ENCODE measurements around the gene ENDOD1. TPM values are rescaled to one million over a fixed set of nuclear protein-coding genes. Genes with fewer than 3 reads are reported as not detected.

ENDOD1 gene
- total RNA-seq, 2 donors from 2014 or later: 6.7 to 8.0 TPM

DNA sequence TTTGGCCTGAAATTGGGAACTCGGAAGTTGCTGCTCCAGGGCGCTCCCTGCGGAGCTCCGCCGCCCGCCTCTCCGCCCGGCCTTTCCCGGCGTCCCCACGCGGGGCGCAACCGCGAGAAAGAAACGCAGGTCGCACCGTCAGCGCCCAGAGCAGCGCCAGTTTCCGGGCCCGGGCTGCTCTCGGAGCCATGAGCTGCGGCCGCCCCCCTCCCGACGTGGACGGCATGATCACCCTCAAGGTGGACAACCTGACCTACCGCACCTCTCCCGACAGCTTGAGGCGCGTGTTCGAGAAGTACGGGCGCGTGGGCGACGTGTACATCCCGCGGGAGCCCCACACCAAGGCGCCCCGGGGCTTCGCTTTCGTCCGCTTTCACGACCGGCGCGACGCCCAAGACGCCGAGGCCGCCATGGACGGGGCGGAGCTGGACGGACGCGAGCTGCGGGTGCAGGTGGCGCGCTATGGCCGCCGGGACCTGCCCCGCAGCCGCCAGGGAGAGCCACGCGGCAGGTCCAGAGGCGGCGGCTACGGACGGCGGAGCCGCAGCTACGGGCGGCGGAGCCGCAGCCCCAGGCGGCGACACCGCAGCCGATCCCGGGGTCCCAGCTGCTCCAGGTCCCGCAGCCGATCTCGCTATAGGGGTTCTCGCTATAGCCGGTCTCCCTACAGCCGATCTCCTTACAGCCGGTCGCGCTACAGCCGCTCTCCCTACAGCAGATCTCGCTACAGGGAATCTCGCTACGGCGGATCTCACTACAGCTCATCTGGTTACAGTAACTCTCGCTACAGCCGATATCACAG lies 22.4 kb upstream of the ENDOD1 start:
- Mint-ChIP-seq H3K4me3 (peak overlapping the region; percentile 99), H3K9me3 (no peaks in the 10 kb centered on the region), H3K36me3 (ENCODE audit: low read depth) (peaks cover 31% of the 10 kb centered on the region), H3K27ac (peak overlapping the region; percentile 97), H3K4me1 (peaks cover 13% of the 10 kb centered on the region), H3K27me3 (no peaks in the 10 kb centered on the region)
- peak; percentile 74 for ATAC-seq (replicated peaks)

DNA sequence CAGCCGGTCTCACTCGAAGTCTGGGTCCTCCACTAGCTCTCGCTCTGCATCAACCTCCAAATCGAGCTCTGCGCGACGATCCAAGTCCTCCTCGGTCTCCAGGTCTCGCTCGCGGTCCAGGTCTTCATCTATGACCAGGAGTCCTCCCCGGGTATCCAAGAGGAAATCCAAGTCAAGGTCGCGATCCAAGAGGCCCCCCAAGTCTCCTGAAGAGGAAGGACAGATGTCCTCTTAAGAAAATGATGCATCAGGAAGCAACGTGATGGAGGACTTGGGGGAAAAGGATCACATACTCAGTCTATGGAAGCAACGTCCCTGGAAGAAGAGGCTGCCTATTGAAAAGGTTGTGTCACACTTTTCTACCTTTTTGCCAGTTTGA lies 21.8 kb upstream of the ENDOD1 start:
- Mint-ChIP-seq H3K27me3 (no peaks in the 10 kb centered on the region), H3K4me1 (peaks cover 17% of the 10 kb centered on the region), H3K27ac (peak overlapping the region; percentile 97), H3K9me3 (no peaks in the 10 kb centered on the region), H3K4me3 (peak overlapping the region; percentile 99), H3K36me3 (ENCODE audit: low read depth) (peaks cover 35% of the 10 kb centered on the region)
- no peak for ATAC-seq (replicated peaks)

DNA sequence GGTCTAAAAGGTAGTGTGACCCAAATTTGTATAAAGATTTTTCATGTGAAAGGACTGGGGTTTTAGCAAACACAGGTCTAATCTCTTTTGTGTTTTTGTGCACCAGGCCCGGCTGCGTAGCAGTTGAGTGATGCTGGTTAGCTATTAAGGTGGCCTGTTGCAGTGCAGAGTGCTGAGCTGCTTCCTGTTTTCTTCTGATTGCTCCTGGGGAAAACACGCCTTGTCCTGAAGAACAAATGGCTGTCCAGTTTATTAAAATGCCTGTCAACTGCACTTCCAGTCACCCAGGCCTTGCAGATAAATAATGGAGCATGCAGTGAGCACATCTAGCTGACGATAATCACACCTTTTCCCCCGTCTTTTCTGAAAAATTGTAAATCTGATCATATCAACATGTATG lies 21.1 kb upstream of the ENDOD1 start:
- peak; percentile 75 for ATAC-seq (replicated peaks)
- Mint-ChIP-seq H3K36me3 (ENCODE audit: low read depth) (peaks cover 36% of the 10 kb centered on the region), H3K9me3 (no peaks in the 10 kb centered on the region), H3K27me3 (no peaks in the 10 kb centered on the region), H3K4me3 (peak overlapping the region; percentile 99), H3K27ac (peak overlapping the region; percentile 97), H3K4me1 (peaks cover 18% of the 10 kb centered on the region)

DNA sequence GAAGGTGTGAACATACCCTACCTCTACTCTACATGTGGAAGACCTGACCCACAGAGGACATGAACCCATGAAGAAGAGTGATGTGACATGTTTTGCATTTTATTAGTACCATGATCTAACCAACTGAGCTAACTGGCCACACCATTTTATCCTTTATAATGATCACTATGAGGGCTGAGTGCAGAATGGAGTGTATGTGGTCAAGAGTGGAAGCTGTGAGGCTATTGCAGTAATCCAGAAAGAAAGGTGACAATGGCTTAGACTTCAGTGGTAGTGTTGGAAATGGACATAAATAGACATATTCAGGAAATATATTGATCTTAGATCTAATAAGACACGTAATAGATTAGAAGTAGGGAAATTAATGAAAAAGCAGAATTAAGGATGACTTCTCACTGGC lies 19.2 kb upstream of the ENDOD1 start:
- Mint-ChIP-seq H3K4me3 (peak overlapping the region; percentile 99), H3K27me3 (no peaks in the 10 kb centered on the region), H3K36me3 (ENCODE audit: low read depth) (peaks cover 36% of the 10 kb centered on the region), H3K4me1 (peaks cover 18% of the 10 kb centered on the region), H3K9me3 (no peaks in the 10 kb centered on the region), H3K27ac (no peak overlapping the region)
- ATAC-seq (replicated peaks): no peak

DNA sequence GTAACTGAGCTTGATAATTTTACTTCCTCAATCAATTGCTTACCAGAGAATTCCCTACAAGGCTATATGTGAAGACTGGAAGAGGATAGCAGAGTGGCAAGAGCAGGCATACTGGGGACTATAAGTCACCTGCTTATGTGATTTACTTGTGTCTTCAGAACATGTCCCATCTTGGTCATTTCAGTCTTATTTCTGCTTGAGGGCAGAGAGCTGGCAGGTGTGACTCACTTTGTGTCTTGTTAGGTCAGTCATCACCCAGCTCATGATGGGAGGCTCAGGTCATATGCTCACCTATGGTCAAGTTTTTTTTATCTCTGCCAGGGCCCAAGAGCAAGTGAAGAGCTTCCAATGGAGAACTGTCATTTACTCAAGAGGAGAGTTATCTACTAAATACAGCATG lies 16.7 kb upstream of the ENDOD1 start:
- Mint-ChIP-seq H3K4me3 (peak overlapping the region; percentile 7), H3K4me1 (peaks cover 17% of the 10 kb centered on the region), H3K27me3 (no peaks in the 10 kb centered on the region), H3K9me3 (no peaks in the 10 kb centered on the region), H3K27ac (no peak overlapping the region), H3K36me3 (ENCODE audit: low read depth) (peaks cover 36% of the 10 kb centered on the region)
- ATAC-seq (replicated peaks): peak; percentile 63

DNA sequence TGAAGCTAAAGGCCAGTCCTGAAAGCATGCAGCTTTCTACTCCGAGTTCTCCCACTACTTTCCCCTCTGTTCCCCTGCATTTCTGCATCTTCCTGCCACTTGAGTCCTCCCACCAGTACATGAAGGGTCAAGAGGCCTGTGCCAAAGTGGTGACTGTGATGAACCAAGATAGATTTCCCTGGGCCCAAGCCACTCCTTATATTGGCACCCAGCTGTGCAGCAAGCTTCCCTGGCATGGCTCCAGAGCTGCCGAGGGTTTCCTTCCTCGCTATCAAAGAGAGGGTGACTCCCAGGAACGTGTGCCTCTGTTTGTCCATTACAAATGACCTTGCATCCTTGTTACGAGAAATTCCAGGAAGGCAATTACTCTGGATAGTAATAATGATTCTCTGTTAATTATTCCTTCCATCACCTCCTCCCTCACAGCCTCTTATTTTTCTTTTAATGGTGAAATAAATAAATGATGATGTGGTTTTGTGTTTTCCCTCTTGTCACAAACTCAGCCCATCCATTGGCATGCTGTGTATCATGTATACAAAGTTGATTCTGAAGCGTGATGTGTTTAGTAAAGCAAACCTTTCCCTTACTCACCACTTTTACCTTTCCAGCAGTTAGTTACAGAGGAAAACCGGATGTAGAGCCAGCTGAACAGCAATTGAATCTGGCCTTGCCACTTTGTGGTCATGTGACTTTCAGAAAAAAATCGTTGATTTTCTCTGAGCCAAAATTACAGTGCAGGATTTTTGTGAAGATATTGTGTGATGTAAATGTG lies 14.7 kb upstream of the ENDOD1 start:
- Mint-ChIP-seq H3K9me3 (no peaks in the 10 kb centered on the region), H3K27ac (no peak overlapping the region), H3K4me1 (peaks cover 17% of the 10 kb centered on the region), H3K36me3 (ENCODE audit: low read depth) (peaks cover 20% of the 10 kb centered on the region), H3K27me3 (no peaks in the 10 kb centered on the region), H3K4me3 (no peak overlapping the region)
- no peak for ATAC-seq (replicated peaks)

GRCh38 chr11:95076416-95076815 lies 13.2 kb upstream of the ENDOD1 start:
- H3K9me3 Mint-ChIP-seq: no peaks in the 10 kb centered on the region
- ATAC-seq (replicated peaks): no peak
- no peak overlapping the region for H3K4me3 Mint-ChIP-seq
- H3K36me3 Mint-ChIP-seq (ENCODE audit: low read depth): peaks cover 9% of the 10 kb centered on the region
- no peaks in the 10 kb centered on the region for H3K27me3 Mint-ChIP-seq
- peak overlapping the region; percentile 10 for H3K27ac Mint-ChIP-seq
- H3K4me1 Mint-ChIP-seq: peaks cover 10% of the 10 kb centered on the region

DNA sequence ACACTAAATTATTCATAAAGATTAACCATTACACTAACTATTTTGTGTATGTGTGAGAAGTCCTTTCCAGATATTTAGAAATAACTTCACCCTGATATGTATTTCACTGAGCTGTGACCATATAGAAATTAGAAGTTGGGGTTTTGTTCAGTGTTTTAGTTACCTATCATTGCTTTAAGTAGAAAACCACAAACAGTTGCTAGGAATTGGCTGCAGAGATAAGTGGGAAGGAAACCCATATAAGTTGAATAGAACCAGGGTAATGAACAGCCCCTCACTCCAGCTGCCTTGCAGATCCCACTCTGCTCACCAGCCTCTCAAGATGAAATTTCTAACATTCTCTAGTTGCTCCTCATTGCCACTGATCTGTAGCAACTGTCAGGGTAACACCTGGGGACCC lies 12.7 kb upstream of the ENDOD1 start:
- Mint-ChIP-seq H3K4me1 (peaks cover 10% of the 10 kb centered on the region), H3K27me3 (no peaks in the 10 kb centered on the region), H3K4me3 (no peak overlapping the region), H3K9me3 (no peaks in the 10 kb centered on the region), H3K27ac (no peak overlapping the region), H3K36me3 (ENCODE audit: low read depth) (peaks cover 5% of the 10 kb centered on the region)
- ATAC-seq (replicated peaks): no peak

DNA sequence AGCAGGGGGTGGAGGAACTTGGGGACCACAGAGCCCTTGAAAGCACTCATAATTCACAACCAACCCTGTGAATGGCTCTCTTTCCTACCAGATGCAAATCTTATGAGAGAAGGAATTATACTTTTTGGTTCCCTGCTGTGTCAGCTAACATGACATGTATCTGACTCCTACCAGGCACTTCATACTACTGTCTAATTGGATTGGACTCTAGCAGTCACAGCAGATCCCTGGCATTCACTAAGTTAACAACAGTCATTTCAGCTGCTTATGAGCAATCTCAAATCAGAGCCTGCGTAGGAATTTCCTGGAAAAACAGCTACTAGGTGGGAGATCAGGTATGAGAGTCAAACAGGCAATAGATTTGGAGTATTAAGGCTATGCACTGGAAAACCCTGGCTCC lies 11.1 kb upstream of the ENDOD1 start:
- no peak for ATAC-seq (replicated peaks)
- Mint-ChIP-seq H3K27ac (no peak overlapping the region), H3K9me3 (no peaks in the 10 kb centered on the region), H3K27me3 (no peaks in the 10 kb centered on the region), H3K4me3 (no peak overlapping the region), H3K4me1 (peaks cover 5% of the 10 kb centered on the region), H3K36me3 (ENCODE audit: low read depth) (no peaks in the 10 kb centered on the region)

GRCh38 chr11:95081010-95081409 lies 8.6 kb upstream of the ENDOD1 start:
- ATAC-seq (replicated peaks): no peak
- Mint-ChIP-seq H3K27ac (no peak overlapping the region), H3K36me3 (ENCODE audit: low read depth) (no peaks in the 10 kb centered on the region), H3K27me3 (no peaks in the 10 kb centered on the region), H3K9me3 (no peaks in the 10 kb centered on the region), H3K4me3 (no peak overlapping the region), H3K4me1 (peaks cover 20% of the 10 kb centered on the region)

DNA sequence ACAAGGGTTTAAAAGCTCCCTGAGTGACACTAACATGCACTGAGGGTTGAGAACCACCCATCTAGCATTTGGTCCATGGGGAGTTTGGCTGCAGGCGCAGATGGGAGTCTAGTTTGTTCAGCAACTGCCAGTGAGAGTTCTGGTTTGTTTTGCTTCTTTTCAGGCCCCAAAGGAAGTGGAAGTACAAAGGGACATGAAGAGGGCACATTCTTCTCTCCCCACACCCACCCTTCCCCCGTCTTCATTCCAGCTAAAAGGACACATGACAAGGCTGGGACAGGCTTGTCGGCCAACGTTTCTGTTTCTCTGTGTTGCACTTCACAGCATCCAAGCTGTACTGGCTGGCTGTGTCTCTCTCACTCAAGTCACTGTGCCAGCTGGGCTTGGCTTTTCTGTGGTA lies 8.2 kb upstream of the ENDOD1 start:
- ATAC-seq (replicated peaks): no peak
- Mint-ChIP-seq H3K36me3 (ENCODE audit: low read depth) (no peaks in the 10 kb centered on the region), H3K27ac (no peak overlapping the region), H3K9me3 (no peaks in the 10 kb centered on the region), H3K4me3 (no peak overlapping the region), H3K4me1 (peaks cover 19% of the 10 kb centered on the region), H3K27me3 (no peaks in the 10 kb centered on the region)

DNA sequence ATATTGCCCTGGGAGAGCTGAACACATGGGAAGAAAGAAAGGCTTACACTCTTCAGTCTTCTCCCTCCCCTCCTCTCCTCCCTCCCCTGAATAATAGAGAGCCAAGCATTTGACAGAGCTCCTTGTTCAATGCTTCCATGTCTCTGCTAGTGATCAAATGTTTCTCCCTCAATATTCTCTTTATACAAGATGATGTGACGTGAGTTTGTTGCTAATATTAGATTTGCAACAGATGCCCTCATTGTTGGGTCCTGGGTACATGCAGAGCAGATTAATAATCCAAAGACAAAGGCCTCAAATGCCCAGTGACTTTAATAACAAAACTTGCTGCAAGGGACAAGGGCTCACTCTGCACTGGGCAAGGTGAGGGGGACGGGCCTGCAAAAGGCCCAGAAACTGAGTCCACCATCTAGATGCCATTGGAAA lies 7.1 kb upstream of the ENDOD1 start:
- Mint-ChIP-seq H3K9me3 (no peaks in the 10 kb centered on the region), H3K27me3 (no peaks in the 10 kb centered on the region), H3K36me3 (ENCODE audit: low read depth) (no peaks in the 10 kb centered on the region), H3K4me1 (peaks cover 15% of the 10 kb centered on the region), H3K4me3 (no peak overlapping the region), H3K27ac (no peak overlapping the region)
- no peak for ATAC-seq (replicated peaks)

- Mint-ChIP-seq H3K9me3 (no peaks in the 10 kb centered on the region), H3K27me3 (no peaks in the 10 kb centered on the region), H3K27ac (peak overlapping the region; percentile 4), H3K36me3 (ENCODE audit: low read depth) (no peaks in the 10 kb centered on the region), H3K4me1 (peaks cover 23% of the 10 kb centered on the region), H3K4me3 (peak overlapping the region; percentile 30)
- ATAC-seq (replicated peaks): peak; percentile 87
Measured at GRCh38 chr11:95084509-95084908, 5.1 kb upstream of the ENDOD1 start.

- Mint-ChIP-seq H3K4me3 (peak overlapping the region; percentile 30), H3K4me1 (peaks cover 23% of the 10 kb centered on the region), H3K9me3 (no peaks in the 10 kb centered on the region), H3K27me3 (no peaks in the 10 kb centered on the region), H3K36me3 (ENCODE audit: low read depth) (no peaks in the 10 kb centered on the region), H3K27ac (peak overlapping the region; percentile 4)
- no peak for ATAC-seq (replicated peaks)
Measured at GRCh38 chr11:95085117-95085816, 4.4 kb upstream of the ENDOD1 start.

Measured in activated T-helper 17 cell treated with anti-CD3 and anti-CD28 coated beads, Interleukin-2, amount 50 U/mL, for 72 hours (primary cell).